ENCODE results near the gene TOPAZ1. TPM values are rescaled to one million over a fixed set of nuclear protein-coding genes. Genes with fewer than 3 reads are reported as not detected.

Gene TOPAZ1
- total RNA-seq (under 0.01 TPM), polyA plus RNA-seq (under 0.01 TPM)
- long read RNA-seq, donor 1 = 0 reads
- long read RNA-seq, donor 2 = 0 reads
- long read RNA-seq, donor 3 = 0 reads
- long read RNA-seq, donor 4 = 0 reads
- long read RNA-seq, donor 5 = 0 reads
- long read RNA-seq, donor 6 = 0 reads
- long read RNA-seq, donor 7 = 0 reads
- long read RNA-seq, donor 8 = 0 reads
- long read RNA-seq, donor 9 = 0 reads
- long read RNA-seq, donor 10 = 0 reads

- H3K9me3 ChIP-seq (ENCODE audit: control insufficient read depth in 2 of 2, insufficient read depth in 1 of 2, low read length in 1 of 2) = peaks cover 0 to 5% of the 10 kb centered on the region in 2 donors
- H3K4me1 ChIP-seq (ENCODE audit: control insufficient read depth in 2 of 2, insufficient read depth in 2 of 2, low read length in 2 of 2) = no peaks in the 10 kb centered on the region
- no peaks in the 10 kb centered on the region for H3K27me3 ChIP-seq (ENCODE audit: control insufficient read depth in 2 of 2, insufficient read depth in 1 of 2, low read length in 1 of 2)
- WGBS = 98% methylated on average over 35 of the region's 35 CpGs
- no peak for DNase-seq (ENCODE audit: low read depth in 6 of 9, low spot score in 9 of 9)
- H3K4me3 ChIP-seq (ENCODE audit: low read length in 2 of 2) = no peak within 1 kb of the TSS
- H3K27ac ChIP-seq (ENCODE audit: low read depth in 1 of 2, low read length in 1 of 2) = no peak within 1 kb of the TSS
- no peaks in the 10 kb centered on the region for H3K36me3 ChIP-seq (ENCODE audit: control insufficient read depth in 2 of 2, insufficient read depth in 2 of 2, low read length in 1 of 2)
Observed at GRCh38 chr3:44241706-44242105, at the start of gene TOPAZ1. TSS of gene TOPAZ1 (plus strand) at chr3:44241886. CDS start at chr3:44242054, 168 bp downstream.

- Histone ChIP-seq H3K4me3 (ENCODE audit: low read length in 2 of 2) (no peak overlapping the region), H3K27ac (ENCODE audit: low read depth in 1 of 2, low read length in 1 of 2) (no peak overlapping the region), H3K4me1 (ENCODE audit: control insufficient read depth in 2 of 2, insufficient read depth in 2 of 2, low read length in 2 of 2) (no peaks in the 10 kb centered on the region), H3K9me3 (ENCODE audit: control insufficient read depth in 2 of 2, insufficient read depth in 1 of 2, low read length in 1 of 2) (no peaks in the 10 kb centered on the region), H3K36me3 (ENCODE audit: control insufficient read depth in 2 of 2, insufficient read depth in 2 of 2, low read length in 1 of 2) (no peaks in the 10 kb centered on the region), H3K27me3 (ENCODE audit: control insufficient read depth in 2 of 2, insufficient read depth in 1 of 2, low read length in 1 of 2) (peaks cover 2 to 7% of the 10 kb centered on the region in 2 donors)
- peak; percentile 42 to 87 (median 62) for DNase-seq (ENCODE audit: low read depth in 6 of 9, low spot score in 9 of 9)
- 25% methylated on average over 15 of the region's 15 CpGs for WGBS
Observed at GRCh38 chr3:44198284-44199269, 43.1 kb upstream of the TOPAZ1 start.

- no peaks in the 10 kb centered on the region for H3K4me1 ChIP-seq (ENCODE audit: control insufficient read depth in 2 of 2, insufficient read depth in 2 of 2, low read length in 2 of 2)
- 93% methylated on average over 4 of the region's 4 CpGs for WGBS
- no peak for DNase-seq (ENCODE audit: low read depth in 6 of 9, low spot score in 9 of 9)
- H3K9me3 ChIP-seq (ENCODE audit: control insufficient read depth in 2 of 2, insufficient read depth in 1 of 2, low read length in 1 of 2) = no peaks in the 10 kb centered on the region
- H3K27ac ChIP-seq (ENCODE audit: low read depth in 1 of 2, low read length in 1 of 2) = no peak overlapping the region
- no peak overlapping the region for H3K4me3 ChIP-seq (ENCODE audit: low read length in 2 of 2)
- H3K27me3 ChIP-seq (ENCODE audit: control insufficient read depth in 2 of 2, insufficient read depth in 1 of 2, low read length in 1 of 2) = peaks cover 8 to 44% of the 10 kb centered on the region in 2 donors
- no peaks in the 10 kb centered on the region for H3K36me3 ChIP-seq (ENCODE audit: control insufficient read depth in 2 of 2, insufficient read depth in 2 of 2, low read length in 1 of 2)
Observed at GRCh38 chr3:44206261-44206660, 35.4 kb upstream of the TOPAZ1 start.

- Histone ChIP-seq H3K4me1 (ENCODE audit: control insufficient read depth in 2 of 2, insufficient read depth in 2 of 2, low read length in 2 of 2) (no peaks in the 10 kb centered on the region), H3K27ac (ENCODE audit: low read depth in 1 of 2, low read length in 1 of 2) (no peak overlapping the region), H3K9me3 (ENCODE audit: control insufficient read depth in 2 of 2, insufficient read depth in 1 of 2, low read length in 1 of 2) (no peaks in the 10 kb centered on the region), H3K4me3 (ENCODE audit: low read length in 2 of 2) (no peak overlapping the region), H3K36me3 (ENCODE audit: control insufficient read depth in 2 of 2, insufficient read depth in 2 of 2, low read length in 1 of 2) (no peaks in the 10 kb centered on the region), H3K27me3 (ENCODE audit: control insufficient read depth in 2 of 2, insufficient read depth in 1 of 2, low read length in 1 of 2) (peaks cover 9 to 42% of the 10 kb centered on the region in 2 donors)
- DNase-seq (ENCODE audit: low read depth in 6 of 9, low spot score in 9 of 9) = no peak
- 93% methylated on average over 11 of the region's 11 CpGs for WGBS
Observed at GRCh38 chr3:44206862-44207652, 34.6 kb upstream of the TOPAZ1 start.

- 19% methylated on average over 1 of the region's 1 CpG for WGBS
- no peaks in the 10 kb centered on the region for H3K36me3 ChIP-seq (ENCODE audit: control insufficient read depth in 2 of 2, insufficient read depth in 2 of 2, low read length in 1 of 2)
- no peak overlapping the region for H3K4me3 ChIP-seq (ENCODE audit: low read length in 2 of 2)
- H3K9me3 ChIP-seq (ENCODE audit: control insufficient read depth in 2 of 2, insufficient read depth in 1 of 2, low read length in 1 of 2) = no peaks in the 10 kb centered on the region
- peak in 5 of 9 donors; percentile 6 to 64 (median 8) for DNase-seq (ENCODE audit: low read depth in 6 of 9, low spot score in 9 of 9)
- H3K27ac ChIP-seq (ENCODE audit: low read depth in 1 of 2, low read length in 1 of 2) = no peak overlapping the region
- H3K4me1 ChIP-seq (ENCODE audit: control insufficient read depth in 2 of 2, insufficient read depth in 2 of 2, low read length in 2 of 2) = no peaks in the 10 kb centered on the region
- peaks cover 9 to 42% of the 10 kb centered on the region in 2 donors for H3K27me3 ChIP-seq (ENCODE audit: control insufficient read depth in 2 of 2, insufficient read depth in 1 of 2, low read length in 1 of 2)
Observed at GRCh38 chr3:44208086-44208485, 33.6 kb upstream of the TOPAZ1 start.

- H3K27me3 ChIP-seq (ENCODE audit: control insufficient read depth in 2 of 2, insufficient read depth in 1 of 2, low read length in 1 of 2) = peaks cover 9 to 42% of the 10 kb centered on the region in 2 donors
- no peaks in the 10 kb centered on the region for H3K9me3 ChIP-seq (ENCODE audit: control insufficient read depth in 2 of 2, insufficient read depth in 1 of 2, low read length in 1 of 2)
- no peaks in the 10 kb centered on the region for H3K4me1 ChIP-seq (ENCODE audit: control insufficient read depth in 2 of 2, insufficient read depth in 2 of 2, low read length in 2 of 2)
- no peak overlapping the region for H3K27ac ChIP-seq (ENCODE audit: low read depth in 1 of 2, low read length in 1 of 2)
- no peak for DNase-seq (ENCODE audit: low read depth in 6 of 9, low spot score in 9 of 9)
- H3K4me3 ChIP-seq (ENCODE audit: low read length in 2 of 2) = no peak overlapping the region
- H3K36me3 ChIP-seq (ENCODE audit: control insufficient read depth in 2 of 2, insufficient read depth in 2 of 2, low read length in 1 of 2) = no peaks in the 10 kb centered on the region
Observed at GRCh38 chr3:44208568-44208967, 33.1 kb upstream of the TOPAZ1 start.

GRCh38 chr3:44210967-44211366 lies 30.7 kb upstream of the TOPAZ1 start:
- Histone ChIP-seq H3K27ac (ENCODE audit: low read depth in 1 of 2, low read length in 1 of 2) (no peak overlapping the region), H3K4me3 (ENCODE audit: low read length in 2 of 2) (no peak overlapping the region), H3K4me1 (ENCODE audit: control insufficient read depth in 2 of 2, insufficient read depth in 2 of 2, low read length in 2 of 2) (no peaks in the 10 kb centered on the region), H3K9me3 (ENCODE audit: control insufficient read depth in 2 of 2, insufficient read depth in 1 of 2, low read length in 1 of 2) (no peaks in the 10 kb centered on the region), H3K36me3 (ENCODE audit: control insufficient read depth in 2 of 2, insufficient read depth in 2 of 2, low read length in 1 of 2) (no peaks in the 10 kb centered on the region), H3K27me3 (ENCODE audit: control insufficient read depth in 2 of 2, insufficient read depth in 1 of 2, low read length in 1 of 2) (peaks cover 6 to 33% of the 10 kb centered on the region in 2 donors)
- no peak for DNase-seq (ENCODE audit: low read depth in 6 of 9, low spot score in 9 of 9)

- H3K9me3 ChIP-seq (ENCODE audit: control insufficient read depth in 2 of 2, insufficient read depth in 1 of 2, low read length in 1 of 2) = no peaks in the 10 kb centered on the region
- H3K4me1 ChIP-seq (ENCODE audit: control insufficient read depth in 2 of 2, insufficient read depth in 2 of 2, low read length in 2 of 2) = peaks cover 0 to 2% of the 10 kb centered on the region in 2 donors
- H3K27ac ChIP-seq (ENCODE audit: low read depth in 1 of 2, low read length in 1 of 2) = no peak overlapping the region
- no peak for DNase-seq (ENCODE audit: low read depth in 6 of 9, low spot score in 9 of 9)
- 97% methylated on average over 3 of the region's 3 CpGs for WGBS
- peaks cover 0 to 7% of the 10 kb centered on the region in 2 donors for H3K27me3 ChIP-seq (ENCODE audit: control insufficient read depth in 2 of 2, insufficient read depth in 1 of 2, low read length in 1 of 2)
- no peaks in the 10 kb centered on the region for H3K36me3 ChIP-seq (ENCODE audit: control insufficient read depth in 2 of 2, insufficient read depth in 2 of 2, low read length in 1 of 2)
- no peak overlapping the region for H3K4me3 ChIP-seq (ENCODE audit: low read length in 2 of 2)
Observed at GRCh38 chr3:44222337-44222736, 19.3 kb upstream of the TOPAZ1 start.
